Transverse colon (tissue), 4 donors: Measurements from ENCODE around the gene PLPP7.

Experiments
- CTCF ChIP-seq, 5 experiments: fragments of 200-600 bp in 3 of 5; fragments of 450-650 bp in 2 of 5; sonication (generic) in 3 of 5; IDR thresholded peaks; 1 replicate in 2 of 5; 2 replicates in 3 of 5; pipeline ENCODE4 v1.5.1; 2016 to 2017; ENCODE audit warnings: antibody characterized with exemption in 5 of 5, inconsistent platforms in 3 of 5, mild to moderate bottlenecking in 2 of 5, moderate library complexity in 1 of 5
- POLR2A ChIP-seq: fragments of 450-650 bp; IDR thresholded peaks from one replicate; pipeline ENCODE4 v1.6.1; 2016; ENCODE audit warnings: antibody characterized with exemption, mild to moderate bottlenecking, moderate library complexity
- POLR2AphosphoS5 ChIP-seq, 3 donors: sonication (generic); formaldehyde crosslinking; IDR thresholded peaks; one replicate each; pipeline ENCODE4 v1.6.1; 2016; ENCODE audit warnings: antibody characterized with exemption in 3 of 3

DNA sequence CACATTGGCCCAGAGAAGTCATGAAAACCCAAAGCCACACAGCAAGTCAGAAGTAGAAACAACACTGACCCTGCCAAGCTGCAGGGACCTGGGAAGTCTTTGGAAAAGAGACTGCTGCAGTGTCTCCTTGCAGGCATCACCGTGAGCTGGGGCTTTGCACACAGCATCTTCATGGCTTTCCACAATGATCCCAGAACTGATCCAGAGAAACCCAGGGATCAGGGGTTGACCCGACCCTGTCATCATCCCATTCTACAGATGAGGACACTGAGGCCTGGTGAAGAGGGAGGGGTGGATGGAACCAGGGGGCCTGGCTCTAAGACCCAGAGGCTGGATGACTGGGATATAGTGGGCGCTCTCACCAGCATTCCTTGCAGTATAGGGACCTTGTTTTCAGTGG, 8.9 kb upstream of the PLPP7 start:
- TF ChIP-seq POLR2A (no peak), CTCF (IDR thresholded peaks at IDR 0.05) (no peak), POLR2AphosphoS5 (IDR thresholded peaks at IDR 0.05) (no peak)
